Hair follicular keratinocyte (primary cell): ENCODE data around the gene VRK2. TPM values are rescaled to one million over a fixed set of nuclear protein-coding genes. Genes with fewer than 3 reads are reported as not detected.

ENCODE experiments used
- total RNA-seq: library from RNA; depleted of rRNA; stranded (reverse); fragments of >200 nt; gene quantifications from 2 replicates; pipeline ENCODE4 v1.2.3, GENCODE V29; 2015

VRK2 gene
- total RNA-seq: 19.6 and 31.6 TPM in 2 replicates

GRCh38 chr2:58046585-58047372 is at the start of gene VRK2:
Gene VRK2 (plus strand): TSS chr2:58046806. CDS start chr2:58048832, 2,026 bp downstream.

Other genes starting within 250 kb of the VRK2 start
- 8.4 and 13.3 TPM in 2 replicates for gene FANCL, start 194.5 kb downstream of the VRK2 start, total RNA-seq